Body of pancreas (tissue), 4 donors: ENCODE data around the gene GLI3. TPM values are rescaled to one million over a fixed set of nuclear protein-coding genes. Genes with fewer than 3 reads are reported as not detected.

Source experiments
- ATAC-seq: fragments of 150-250 bp; one replicate; pipeline ENCODE4 v1.9.1; 2016
- DNase-seq, 4 donors: peaks; one replicate each; pipeline ENCODE4 v3.0.0-alpha.2; 2019
- H3K27ac ChIP-seq, 4 donors: fragments of 200-600 bp; sonication (generic); 1 replicate in 3 of 4; 2 replicates in 1 of 4; pipeline versions ENCODE4 v1.5.1 to v1.6.1; 2016 to 2019; ENCODE audit warnings: mild to moderate bottlenecking in 1 of 4, mixed read lengths in 1 of 4, moderate library complexity in 1 of 4
- H3K27me3 ChIP-seq, 2 donors: fragments of 200-600 bp; sonication (generic); one replicate each; pipeline ENCODE4 v1.6.0; 2016; ENCODE audit warnings: mild to moderate bottlenecking in 1 of 2
- H3K36me3 ChIP-seq, 2 donors: fragments of 200-600 bp; sonication (generic); replicated peaks in 1 of 2; 2 replicates each; pipeline ENCODE4 v1.5.1; 2016; ENCODE audit warnings: low read depth in 2 of 2; ENCODE audit not compliant: insufficient read depth in 1 of 2
- H3K4me1 ChIP-seq: fragments of 200-600 bp; sonication (generic); one replicate; pipeline ENCODE4 v1.6.0; 2016
- H3K4me3 ChIP-seq, 2 donors: fragments of 200-600 bp; sonication (generic); 1 replicate in 1 of 2; 2 replicates in 1 of 2; pipeline ENCODE4 v1.5.1; 2016 to 2019
- H3K9me3 ChIP-seq, 3 donors: fragments of 200-600 bp; sonication (generic); 1 replicate in 2 of 3; 2 replicates in 1 of 3; pipeline ENCODE4 v1.5.1; 2016
- CTCF ChIP-seq, 7 experiments: fragments of 450-650 bp in 4 of 7; fragments of 200-600 bp in 3 of 7; sonication (generic) in 3 of 7; IDR thresholded peaks; one replicate each; pipeline ENCODE4 v1.5.1; 2016 to 2019; ENCODE audit warnings: antibody characterized with exemption in 7 of 7
- POLR2A ChIP-seq, 3 donors: fragments of 450-650 bp; IDR thresholded peaks; one replicate each; pipeline ENCODE4 v1.6.1; 2016; ENCODE audit warnings: antibody characterized with exemption in 3 of 3, mild to moderate bottlenecking in 2 of 3
- WGBS, 2 donors: methylation state at CpG; one replicate each; pipeline ENCODE4 v1.1.5; 2017; 5-methylcytosine and 5-hydroxymethylcytosine counted together
- intact Hi-C: fragments of 100-400 bp; cut with DNase I; formaldehyde crosslinking; loops from one replicate; pipeline ENCODE4 v1.15.1; 2023
- total RNA-seq, 2 donors: library from RNA; depleted of rRNA; stranded (reverse); fragments of >200 nt; gene quantifications; one replicate each; pipeline ENCODE4 v1.1.0, GENCODE V29; 2016

The GLI3 gene
- total RNA-seq, 2 donors from 2014 or later, result 1.0 to 2.0 TPM

DNA sequence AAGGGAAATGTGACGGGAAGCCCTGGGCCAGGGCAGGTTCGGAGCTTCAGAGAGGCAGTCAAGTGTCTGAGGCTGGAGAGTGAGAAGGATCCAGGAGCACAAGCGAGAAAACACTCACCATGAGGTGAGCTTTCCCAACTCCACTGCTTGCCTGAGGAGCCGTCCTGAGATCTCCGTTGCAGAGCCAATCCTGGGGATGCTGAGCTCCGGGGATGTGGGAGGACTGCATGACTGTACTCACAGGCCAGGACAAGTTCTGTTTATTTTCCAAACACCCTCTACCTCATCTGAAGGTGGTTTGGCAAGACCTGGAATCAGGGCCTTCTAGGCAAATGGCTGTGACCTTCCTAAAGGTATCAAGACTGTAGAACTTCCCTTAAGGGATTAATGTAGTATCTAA lies 38.7 kb downstream of the GLI3 start:
- H3K27ac ChIP-seq, result no peak overlapping the region
- no peaks in the 10 kb centered on the region for H3K27me3 ChIP-seq
- H3K36me3 ChIP-seq, result no peaks in the 10 kb centered on the region
- no peaks in the 10 kb centered on the region for H3K9me3 ChIP-seq
- no peak for DNase-seq
- intact Hi-C loops, result no loop called here
- H3K4me3 ChIP-seq, result no peak overlapping the region
- TF ChIP-seq POLR2A (IDR thresholded peaks at IDR 0.05), result no peak
- no peak for TF ChIP-seq CTCF (IDR thresholded peaks at IDR 0.05)
- ATAC-seq, result no peak
- WGBS, 2 donors, result 74 to 78% methylated on average over 6 of the region's 6 CpGs
- H3K4me1 ChIP-seq, result no peaks in the 10 kb centered on the region

GRCh38 chr7:42197451-42197850 lies 39.6 kb downstream of the GLI3 start:
- no peaks in the 10 kb centered on the region for H3K27me3 ChIP-seq
- H3K27ac ChIP-seq, result no peak overlapping the region
- WGBS, 2 donors, result 61 to 64% methylated on average over 12 of the region's 12 CpGs
- DNase-seq (no peak), ATAC-seq (no peak)
- H3K36me3 ChIP-seq, result no peaks in the 10 kb centered on the region
- no peak overlapping the region for H3K4me3 ChIP-seq
- H3K4me1 ChIP-seq, result no peaks in the 10 kb centered on the region
- H3K9me3 ChIP-seq, result no peaks in the 10 kb centered on the region
- TF ChIP-seq POLR2A (IDR thresholded peaks at IDR 0.05), result no peak
- no peak for TF ChIP-seq CTCF (IDR thresholded peaks at IDR 0.05)
- intact Hi-C loops, result no loop called here

GRCh38 chr7:42194238-42194637 lies 42.8 kb downstream of the GLI3 start:
- intact Hi-C loops, result no loop called here
- no peak for ATAC-seq
- no peak for DNase-seq
- H3K9me3 ChIP-seq, result no peaks in the 10 kb centered on the region
- H3K36me3 ChIP-seq, result no peaks in the 10 kb centered on the region
- no peaks in the 10 kb centered on the region for H3K27me3 ChIP-seq
- no peak overlapping the region for H3K27ac ChIP-seq
- H3K4me3 ChIP-seq, result no peak overlapping the region
- H3K4me1 ChIP-seq, result no peaks in the 10 kb centered on the region
- WGBS, 2 donors, result 85 to 87% methylated on average over 4 of the region's 4 CpGs
- no peak for TF ChIP-seq POLR2A (IDR thresholded peaks at IDR 0.05)
- TF ChIP-seq CTCF (IDR thresholded peaks at IDR 0.05), result no peak

GRCh38 chr7:42193471-42194129 lies 43.4 kb downstream of the GLI3 start:
- ATAC-seq, result no peak
- no peak overlapping the region for H3K27ac ChIP-seq
- H3K36me3 ChIP-seq, result no peaks in the 10 kb centered on the region
- no peak for DNase-seq
- WGBS, 2 donors, result 41 to 54% methylated on average over 8 of the region's 8 CpGs
- no peaks in the 10 kb centered on the region for H3K27me3 ChIP-seq
- no peaks in the 10 kb centered on the region for H3K4me1 ChIP-seq
- intact Hi-C loops, result no loop called here
- no peak overlapping the region for H3K4me3 ChIP-seq
- no peaks in the 10 kb centered on the region for H3K9me3 ChIP-seq
- TF ChIP-seq CTCF (IDR thresholded peaks at IDR 0.05), result no peak
- no peak for TF ChIP-seq POLR2A (IDR thresholded peaks at IDR 0.05)

DNA sequence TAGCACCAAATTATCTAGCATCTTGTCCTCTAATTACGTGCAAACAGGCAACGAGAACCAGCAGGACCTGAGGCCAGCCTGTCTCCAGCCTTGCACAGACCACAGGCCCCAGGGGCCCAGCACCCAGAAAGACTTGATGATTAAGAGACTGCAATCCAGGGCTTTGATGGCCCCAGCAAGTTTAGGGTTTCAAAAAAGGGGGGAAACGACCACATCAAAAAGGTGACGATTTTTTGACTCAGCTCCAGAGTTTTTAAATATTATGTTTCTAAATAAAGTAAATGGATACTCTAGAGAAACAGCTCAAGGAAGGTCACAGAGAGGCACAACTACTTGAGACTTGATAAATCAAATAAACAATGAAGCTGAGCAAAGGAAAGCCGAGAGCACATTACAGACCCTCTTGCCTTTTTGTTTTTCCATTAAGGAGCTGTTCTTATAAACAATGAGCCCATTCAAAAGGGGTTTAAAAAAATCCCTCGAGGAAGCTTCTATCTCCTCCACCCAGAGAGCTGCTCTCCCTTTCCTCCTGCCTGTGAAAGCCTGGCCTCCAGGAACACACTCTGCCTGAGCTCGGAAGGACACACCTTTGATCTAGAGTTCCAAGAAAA lies 44.1 kb downstream of the GLI3 start:
- DNase-seq (no peak), ATAC-seq (no peak)
- no peaks in the 10 kb centered on the region for H3K9me3 ChIP-seq
- intact Hi-C loops, result no loop called here
- no peaks in the 10 kb centered on the region for H3K4me1 ChIP-seq
- TF ChIP-seq POLR2A (IDR thresholded peaks at IDR 0.05), result no peak
- no peak for TF ChIP-seq CTCF (IDR thresholded peaks at IDR 0.05)
- H3K36me3 ChIP-seq, result no peaks in the 10 kb centered on the region
- H3K27me3 ChIP-seq, result no peaks in the 10 kb centered on the region
- no peak overlapping the region for H3K4me3 ChIP-seq
- WGBS, 2 donors, result 39 to 44% methylated on average over 7 of the region's 7 CpGs
- no peak overlapping the region for H3K27ac ChIP-seq
